ENCODE measurements around the gene ASCL1.

ASCL1 gene

DNA sequence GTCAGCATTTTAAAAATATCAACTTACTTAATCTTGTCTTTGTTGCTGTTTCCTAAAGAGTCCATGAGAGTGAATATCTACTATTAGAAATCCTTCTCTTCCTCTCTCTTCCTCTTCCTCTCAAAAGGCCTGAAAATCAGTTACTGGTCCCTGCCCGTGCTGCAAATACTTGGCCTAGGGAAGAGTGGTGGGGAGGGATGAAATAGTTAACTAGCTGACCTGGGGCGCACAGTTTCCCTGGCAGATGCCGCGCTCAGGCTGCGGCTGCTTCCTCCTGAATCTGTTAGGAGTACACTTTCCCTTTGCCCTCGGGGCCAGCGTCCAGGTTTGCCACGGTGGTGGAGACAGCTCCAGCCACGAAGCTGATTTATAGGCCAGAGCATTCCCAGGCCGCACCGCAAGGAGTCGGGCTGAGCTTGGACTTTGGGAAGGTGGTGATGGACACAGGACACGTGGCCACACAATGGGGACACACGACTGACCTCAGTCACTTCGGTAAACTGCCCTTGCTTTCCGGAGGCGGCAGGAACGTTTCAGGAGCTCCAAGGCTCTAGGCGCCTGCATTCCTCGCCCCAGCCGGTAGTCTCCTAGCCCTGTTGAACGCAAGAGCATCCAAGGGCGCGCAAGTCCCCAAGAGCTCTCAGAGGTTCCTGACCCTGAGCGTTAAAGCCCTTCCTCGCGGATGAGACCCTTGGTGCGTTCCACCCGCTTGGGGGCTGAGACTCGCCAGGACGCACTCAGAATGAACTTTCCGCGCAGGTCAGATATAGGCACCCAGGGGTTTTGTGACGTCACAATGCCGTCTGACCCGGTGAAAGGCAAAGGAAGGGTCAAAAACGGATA lies 7.1 kb upstream of the ASCL1 start:
- Histone ChIP-seq H3K9me3 (replicated peaks in 1 of 11) (0 out of 22 replicates have a peak, but pooled peaks cover 0 to 5% (median 0%) of the 10 kb centered on the region in 11 experiments), H3K9ac (no peak overlapping the region)

DNA sequence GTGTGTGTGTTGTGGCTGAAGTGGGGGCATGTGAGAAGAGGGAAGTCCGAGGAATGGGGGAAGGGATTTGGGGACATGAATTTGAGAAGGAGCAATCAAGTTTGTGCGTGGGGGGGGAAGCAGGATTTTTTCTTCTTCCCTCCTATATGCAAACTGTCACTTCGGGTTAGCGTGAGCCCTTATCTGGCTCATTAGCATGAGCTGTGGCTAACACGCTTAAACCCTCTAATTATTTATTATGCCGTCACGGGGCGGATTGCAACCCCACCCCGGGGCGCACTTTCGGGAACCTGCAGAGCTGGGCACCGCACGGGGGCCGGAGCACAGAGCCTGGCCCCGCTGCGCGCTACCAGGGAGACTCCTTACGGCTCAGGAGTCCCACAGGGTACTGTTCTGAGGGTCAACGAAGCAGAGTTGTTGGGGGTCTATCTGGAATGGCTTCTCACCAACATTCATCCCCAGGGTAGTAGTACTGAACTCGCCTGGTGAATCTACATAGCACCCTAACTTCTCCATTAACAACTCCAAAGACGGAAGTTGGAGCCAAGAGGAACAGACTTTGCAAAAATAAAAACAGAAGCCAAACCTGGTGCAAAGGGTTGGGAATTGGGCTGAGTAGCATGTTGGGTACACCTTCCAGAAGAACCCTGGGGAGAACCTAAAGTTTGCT lies 6.4 kb upstream of the ASCL1 start:
- Histone ChIP-seq H3K27me3 (peaks cover 66 to 72% (median 71%) of the 10 kb centered on the region in 11 experiments), H3K9ac (no peak overlapping the region), H3K4me3 (no peak overlapping the region), H3K9me3 (replicated peaks in 1 of 11) (0 out of 22 replicates have a peak, but pooled peaks cover 0 to 9% (median 0%) of the 10 kb centered on the region in 11 experiments), H4K20me1 (peaks cover 0 to 3% (median 0%) of the 10 kb centered on the region in 11 experiments; a peak in 2 of 22 replicates), H3K36me3 (no peaks in the 10 kb centered on the region), H3K27ac (no peak overlapping the region), H3K4me1 (no peaks in the 10 kb centered on the region), H3K4me2 (no peak overlapping the region)
- TF ChIP-seq Cebpa-rat (IDR thresholded peaks at IDR 0.05): no peak

More for the DNA sequence above, 7.1 kb upstream of the ASCL1 start:
- TF ChIP-seq Cebpa-rat (IDR thresholded peaks at IDR 0.05): no peak
- Histone ChIP-seq H3K4me2 (no peak overlapping the region), H3K27ac (no peak overlapping the region), H3K4me3 (no peak overlapping the region), H3K27me3 (peaks cover 59 to 64% (median 63%) of the 10 kb centered on the region in 11 experiments), H4K20me1 (no peaks in the 10 kb centered on the region; a peak in 2 of 22 replicates), H3K36me3 (no peaks in the 10 kb centered on the region), H3K4me1 (no peaks in the 10 kb centered on the region)

DNA sequence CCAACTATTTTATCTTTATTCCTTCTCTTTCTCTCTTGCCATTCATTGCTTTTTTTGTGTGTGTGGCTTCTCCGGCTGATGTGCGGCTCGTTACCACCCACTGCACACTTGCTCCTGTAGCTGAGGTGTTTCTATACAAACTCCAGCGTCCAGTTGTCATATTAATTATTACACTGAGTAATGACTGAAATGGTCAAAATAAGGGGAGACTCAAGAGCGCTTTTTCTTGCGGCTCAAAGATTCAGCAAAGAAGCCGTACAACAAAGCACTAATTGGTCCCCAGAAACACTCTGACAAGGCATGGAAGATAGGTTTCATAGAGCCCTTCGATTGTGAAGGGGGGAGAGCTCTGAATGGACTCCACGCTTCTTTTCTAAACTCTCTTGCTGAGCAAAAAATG lies 5.6 kb upstream of the ASCL1 start:
- no peak overlapping the region for H3K27ac ChIP-seq
- H3K9me3 ChIP-seq (replicated peaks in 1 of 11): 0 out of 22 replicates have a peak, but pooled peaks cover 0 to 9% (median 0%) of the 10 kb centered on the region in 11 experiments
- H3K4me2 ChIP-seq: no peak overlapping the region
- peaks cover 74 to 79% (median 78%) of the 10 kb centered on the region in 11 experiments for H3K27me3 ChIP-seq
- peaks cover 3 to 7% (median 3%) of the 10 kb centered on the region in 10 experiments; a peak in 14 of 20 replicates for H3K4me1 ChIP-seq
- H3K9ac ChIP-seq: no peak overlapping the region
- H4K20me1 ChIP-seq: peaks cover 0 to 8% (median 0%) of the 10 kb centered on the region in 11 experiments; a peak in 3 of 22 replicates
- H3K36me3 ChIP-seq: no peaks in the 10 kb centered on the region
- no peak for TF ChIP-seq Cebpa-rat (IDR thresholded peaks at IDR 0.05)
- H3K4me3 ChIP-seq: no peak overlapping the region

DNA sequence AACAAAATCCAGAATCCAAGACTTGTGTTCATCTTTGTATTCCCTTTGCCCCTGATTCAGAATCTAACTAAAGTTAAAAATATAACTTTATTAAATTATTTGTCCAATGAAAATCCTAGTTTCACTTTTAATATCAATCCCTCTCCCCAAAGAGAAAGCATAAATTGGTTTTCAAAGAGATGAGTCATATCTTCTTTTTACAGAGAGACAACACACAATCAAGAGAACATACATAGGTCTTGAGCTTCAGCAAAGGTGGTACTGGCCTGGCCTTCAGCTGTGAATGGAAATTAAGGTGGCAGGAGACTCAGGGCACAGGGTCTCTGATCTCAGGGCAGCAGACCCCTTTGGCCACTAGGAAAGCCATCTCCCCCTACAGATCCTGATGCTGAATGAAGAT lies 4.3 kb upstream of the ASCL1 start:
- Histone ChIP-seq H3K4me1 (peaks cover 5 to 14% (median 9%) of the 10 kb centered on the region in 10 experiments; a peak in 15 of 20 replicates), H3K36me3 (no peaks in the 10 kb centered on the region), H3K27ac (no peak overlapping the region), H3K4me3 (no peak overlapping the region), H3K4me2 (no peak overlapping the region), H3K9me3 (replicated peaks in 1 of 11) (0 out of 22 replicates have a peak, but pooled peaks cover 0 to 9% (median 0%) of the 10 kb centered on the region in 11 experiments), H3K9ac (no peak overlapping the region), H3K27me3 (peaks cover 83 to 93% (median 91%) of the 10 kb centered on the region in 11 experiments), H4K20me1 (peaks cover 0 to 9% (median 0%) of the 10 kb centered on the region in 11 experiments; a peak in 5 of 22 replicates)
- no peak for TF ChIP-seq Cebpa-rat (IDR thresholded peaks at IDR 0.05)

DNA sequence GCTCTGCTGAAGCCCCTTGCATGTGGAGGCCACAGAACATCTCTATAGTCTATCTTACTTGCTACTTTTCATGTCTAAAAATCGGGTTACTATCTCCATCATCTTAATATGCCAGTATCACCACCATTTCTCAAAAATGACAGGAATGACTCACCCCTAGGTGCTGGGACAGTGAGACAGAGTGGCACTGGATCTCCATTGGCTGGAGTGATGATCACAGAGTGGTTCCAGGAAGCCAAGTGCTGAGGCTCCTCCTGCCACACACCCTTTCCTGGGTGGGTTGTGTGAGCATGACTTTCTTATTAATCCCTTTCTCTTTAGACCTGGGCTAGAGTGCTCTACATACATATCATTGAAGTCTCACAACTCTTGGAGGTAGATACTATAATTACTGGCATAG lies 3.3 kb upstream of the ASCL1 start:
- no peaks in the 10 kb centered on the region for H3K36me3 ChIP-seq
- 0 out of 22 replicates have a peak, but pooled peaks cover 0 to 9% (median 0%) of the 10 kb centered on the region in 11 experiments for H3K9me3 ChIP-seq (replicated peaks in 1 of 11)
- TF ChIP-seq Cebpa-rat (IDR thresholded peaks at IDR 0.05): no peak
- H3K4me1 ChIP-seq: peaks cover 6 to 20% (median 13%) of the 10 kb centered on the region in 10 experiments; a peak in 16 of 20 replicates
- no peak overlapping the region for H3K4me3 ChIP-seq
- H3K27me3 ChIP-seq: peaks cover 92 to 100% (median 99%) of the 10 kb centered on the region in 11 experiments
- no peak overlapping the region for H3K27ac ChIP-seq
- no peak overlapping the region for H3K9ac ChIP-seq
- peaks cover 0 to 18% (median 8%) of the 10 kb centered on the region in 11 experiments; a peak in 10 of 22 replicates for H4K20me1 ChIP-seq
- H3K4me2 ChIP-seq: no peak overlapping the region

DNA sequence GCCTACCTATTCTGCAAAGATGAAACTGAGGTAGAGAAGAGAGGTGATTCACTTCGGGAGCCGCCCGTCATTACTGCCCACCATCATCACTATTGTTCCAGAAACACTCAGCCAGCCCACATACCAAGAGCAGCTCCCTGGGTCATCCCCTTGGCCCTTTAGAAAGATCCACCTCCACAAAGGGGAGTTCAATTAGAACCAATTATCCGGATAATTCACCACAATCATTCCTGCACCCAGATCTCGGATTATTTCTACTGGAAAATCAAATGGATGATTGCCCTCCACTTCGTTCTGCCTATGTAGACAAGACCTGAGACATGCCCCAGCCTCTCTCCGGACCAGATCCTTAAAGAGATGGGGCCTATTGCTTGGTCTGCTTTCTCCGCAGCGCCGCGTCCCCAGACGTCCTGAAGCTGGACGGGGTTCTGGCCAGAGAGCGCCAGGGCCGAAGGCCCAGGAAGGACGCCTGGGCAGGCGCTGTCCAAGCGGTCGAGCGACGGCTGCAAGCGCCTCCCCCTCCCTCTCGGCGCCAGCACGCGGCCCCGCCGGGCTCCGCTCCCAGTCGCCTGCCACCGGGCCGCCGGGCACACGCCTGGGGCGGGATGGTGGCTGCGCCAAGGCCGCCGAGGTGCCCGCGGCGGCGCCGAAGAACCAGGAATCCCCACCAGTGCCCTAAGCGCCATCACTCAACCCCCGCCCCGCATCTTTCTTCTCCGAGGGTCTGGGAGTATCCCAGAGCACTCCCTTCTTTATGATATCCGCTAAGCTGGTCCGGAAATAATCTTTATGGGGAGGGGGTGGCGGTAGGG lies 1.3 kb upstream of the ASCL1 start:
- H3K9ac ChIP-seq: no peak overlapping the region
- peak overlapping the region in 4 of 11 experiments; percentile 96 to 99 (median 98); a peak in 9 of 22 replicates for H3K4me2 ChIP-seq
- peaks cover 6 to 20% (median 14%) of the 10 kb centered on the region in 10 experiments; a peak in 16 of 20 replicates for H3K4me1 ChIP-seq
- 0 out of 22 replicates have a peak, but pooled peaks cover 0 to 9% (median 0%) of the 10 kb centered on the region in 11 experiments for H3K9me3 ChIP-seq (replicated peaks in 1 of 11)
- H3K27ac ChIP-seq: no peak overlapping the region
- H3K27me3 ChIP-seq: peaks cover 93 to 100% (median 99%) of the 10 kb centered on the region in 11 experiments
- no peak for TF ChIP-seq Cebpa-rat (IDR thresholded peaks at IDR 0.05)
- H3K36me3 ChIP-seq: no peaks in the 10 kb centered on the region
- H4K20me1 ChIP-seq: peaks cover 0 to 23% (median 9%) of the 10 kb centered on the region in 11 experiments; a peak in 10 of 22 replicates
- H3K4me3 ChIP-seq: no peak overlapping the region

DNA sequence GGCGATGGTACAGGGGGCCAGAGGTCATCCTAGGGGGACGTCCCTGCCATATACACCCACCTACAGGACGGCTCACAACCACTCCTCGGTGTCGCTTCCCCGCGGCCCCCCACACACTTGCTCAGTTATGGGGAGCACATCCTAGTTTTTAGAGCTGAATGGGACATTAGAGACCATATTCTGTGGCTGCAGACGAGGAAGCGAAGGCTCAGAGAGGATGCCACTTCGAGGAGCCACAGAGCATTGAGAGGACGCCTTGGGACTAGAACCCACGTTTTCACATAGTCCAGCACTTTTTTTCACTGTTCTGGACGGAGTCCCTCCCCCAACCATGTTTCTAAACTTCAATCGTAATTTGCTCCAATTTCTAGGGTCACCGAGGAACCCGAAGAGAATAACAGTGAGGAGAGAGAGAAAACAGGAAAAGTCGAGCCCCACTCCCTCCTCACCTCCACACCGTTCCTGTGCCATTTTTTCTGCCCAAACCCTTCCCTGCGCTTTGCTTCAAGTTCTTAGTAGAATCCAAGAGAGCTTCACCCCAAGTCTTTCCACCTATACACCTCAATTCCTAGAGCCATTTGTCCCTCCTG lies 641 bp upstream of the ASCL1 start:
- peak overlapping the region; percentile 87 to 99 (median 97) for H3K4me2 ChIP-seq
- no peak for TF ChIP-seq Cebpa-rat (IDR thresholded peaks at IDR 0.05)
- peaks cover 6 to 20% (median 14%) of the 10 kb centered on the region in 10 experiments; a peak in 16 of 20 replicates for H3K4me1 ChIP-seq
- no peak overlapping the region for H3K27ac ChIP-seq
- H3K9me3 ChIP-seq (replicated peaks in 1 of 11): peaks cover 0 to 9% (median 0%) of the 10 kb centered on the region in 11 experiments; a peak in 1 of 22 replicates
- H4K20me1 ChIP-seq: peaks cover 0 to 23% (median 9%) of the 10 kb centered on the region in 11 experiments; a peak in 10 of 22 replicates
- H3K36me3 ChIP-seq: no peaks in the 10 kb centered on the region
- H3K27me3 ChIP-seq: peaks cover 93 to 100% (median 99%) of the 10 kb centered on the region in 11 experiments
- H3K9ac ChIP-seq: no peak overlapping the region
- H3K4me3 ChIP-seq: peak overlapping the region; percentile 18 to 73 (median 65); a peak in 16 of 20 replicates

All from BLaER1 treated with 17β-estradiol and CSF1 and Interleukin-3, amounts not matched to agents 10 nM and 100 nM (cell line).